Stomach (tissue), 9 donors: ENCODE data around the gene STK11IP. TPM values are rescaled to one million over a fixed set of nuclear protein-coding genes. Genes with fewer than 3 reads are reported as not detected.
A peak's percentile ranks its signal among the peaks of the same experiment; 100 is the strongest.

Experiments
- DNase-seq, 2 donors: peaks; one replicate each; pipeline versions ENCODE4 v3.0.0 to v3.0.0-alpha.2; 2013 to 2019
- H3K27ac ChIP-seq, 5 donors: fragments of 200-600 bp in 4 of 5; sonication (generic) in 4 of 5; one replicate each; pipeline ENCODE4 v1.5.1; 2013 to 2019; ENCODE audit warnings: mild to moderate bottlenecking in 1 of 5, moderate library complexity in 1 of 5
- H3K27me3 ChIP-seq, 3 donors: fragments of 200-600 bp; sonication (generic); one replicate each; pipeline ENCODE4 v1.5.1; 2017 to 2019; ENCODE audit warnings: mixed run types in 1 of 3
- H3K36me3 ChIP-seq, 4 donors: fragments of 200-600 bp; sonication (generic); 1 replicate in 3 of 4; 2 replicates in 1 of 4; pipeline ENCODE4 v1.5.1; 2016 to 2019
- H3K4me1 ChIP-seq, 4 donors: fragments of 200-600 bp; sonication (generic); one replicate each; pipeline ENCODE4 v1.5.1; 2016 to 2019
- H3K4me3 ChIP-seq, 4 donors: fragments of 200-600 bp; sonication (generic) in 3 of 4; one replicate each; pipeline ENCODE4 v1.5.1; 2016 to 2019; ENCODE audit warnings: mild to moderate bottlenecking in 1 of 4
- H3K9me3 ChIP-seq, 4 donors: fragments of 200-600 bp; sonication (generic); one replicate each; pipeline ENCODE4 v1.5.1; 2016 to 2019
- CTCF ChIP-seq, 7 experiments: fragments of 450-650 bp in 4 of 7; fragments of 200-600 bp in 3 of 7; sonication (generic) in 3 of 7; IDR thresholded peaks; one replicate each; pipeline ENCODE4 v1.5.1; 2016 to 2019; ENCODE audit warnings: antibody characterized with exemption in 7 of 7, control low read depth in 2 of 7, mild to moderate bottlenecking in 1 of 7
- EP300 ChIP-seq: sonication (generic); formaldehyde crosslinking; IDR thresholded peaks from one replicate; pipeline ENCODE4 v1.6.1; 2017; ENCODE audit warnings: antibody characterized with exemption
- POLR2A ChIP-seq, 4 donors: fragments of 450-650 bp; IDR thresholded peaks; one replicate each; pipeline ENCODE4 v1.6.1; 2016; ENCODE audit warnings: antibody characterized with exemption in 4 of 4, control low read depth in 2 of 4, mild to moderate bottlenecking in 1 of 4, moderate library complexity in 1 of 4
- POLR2AphosphoS5 ChIP-seq, 3 donors: sonication (generic); formaldehyde crosslinking; IDR thresholded peaks; one replicate each; pipeline ENCODE4 v1.6.1; 2016; ENCODE audit warnings: antibody characterized with exemption in 3 of 3
- WGBS, 5 donors: extraction: QIAGEN DNeasy Blood & Tissue Kit in 3 of 5; methylation state at CpG; one replicate each; pipeline versions ENCODE4 v1.1.5 to v1.1.7; 2013 to 2018; 5-methylcytosine and 5-hydroxymethylcytosine counted together
- intact Hi-C: fragments of 100-400 bp; cut with DNase I; formaldehyde crosslinking; loops from one replicate; pipeline ENCODE4 v1.15.1; 2023; ENCODE audit warnings: low total_unique reads
- polyA plus RNA-seq, 3 donors: library from polyadenylated mRNA; stranded (reverse); fragments of 200-250 nt; gene quantifications; one replicate each; pipeline ENCODE4 v1.2.3, GENCODE V29; 2013
- total RNA-seq, 5 donors: library from RNA; depleted of rRNA; stranded (reverse); fragments of >200 nt; gene quantifications; one replicate each; pipeline versions ENCODE4 v1.1.0 to v1.2.3, GENCODE V29; 2014 to 2016
- donor health status: healthy with polysubstance abuse.
- donor health status: Bipolar disorder and iron deficiency.
- donor health status: healthy.

STK11IP gene
- total and polyA plus RNA-seq, 8 donors: 6.8 to 89.5 (median 14.6) TPM

DNA sequence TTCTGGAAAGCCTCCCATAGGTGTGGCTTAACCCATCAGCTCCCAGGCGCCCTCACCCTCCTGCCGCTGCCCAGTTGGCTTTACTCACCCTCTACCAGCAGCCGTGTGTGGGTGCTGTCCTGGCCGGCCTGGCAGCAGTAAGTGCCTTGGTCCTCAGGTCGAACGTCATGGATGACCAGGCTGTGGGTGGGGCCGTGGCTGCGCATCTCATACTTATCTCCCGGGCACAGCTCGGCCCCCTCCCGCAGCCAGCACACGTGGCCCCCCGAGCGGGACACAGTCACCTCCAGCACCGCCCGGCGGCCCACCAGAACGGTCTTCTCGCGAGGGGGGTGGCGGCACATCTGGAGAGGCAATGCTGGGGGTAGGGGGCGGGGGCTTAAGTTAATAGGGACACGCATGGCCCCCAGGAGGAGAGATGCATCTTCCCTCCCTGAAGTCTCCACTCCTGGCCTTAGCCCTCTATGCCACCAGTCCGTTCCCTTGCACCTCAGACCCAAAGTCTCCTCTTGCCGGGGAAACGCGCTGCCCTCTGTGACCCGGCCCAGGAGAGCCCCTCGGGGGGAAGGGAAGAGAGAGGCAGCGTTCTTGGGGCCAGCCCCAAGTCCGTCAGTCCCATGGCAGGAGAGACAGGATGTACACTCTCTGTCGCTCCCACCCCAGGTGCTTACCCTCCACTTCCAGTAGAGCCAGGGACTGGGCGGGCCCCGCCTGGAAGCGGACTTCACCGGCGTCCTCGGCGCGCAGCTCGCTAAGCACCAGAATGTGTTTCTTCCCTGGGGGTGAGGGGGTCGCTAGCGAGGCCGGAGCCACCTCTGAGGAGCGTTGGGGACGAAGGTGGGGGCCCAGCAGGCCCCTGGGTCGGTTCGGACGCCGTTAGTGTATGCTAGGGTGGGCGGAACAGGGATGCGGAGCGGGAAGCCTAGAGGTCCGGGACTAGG is 45.9 kb upstream of the STK11IP start:
- Histone ChIP-seq H3K27ac (peak overlapping the region in 3 of 5 donors; percentile 65 to 83 (median 77)), H3K27me3 (peaks cover 0 to 46% (median 27%) of the 10 kb centered on the region in 3 donors), H3K36me3 (peaks cover 0 to 23% (median 5%) of the 10 kb centered on the region in 4 donors), H3K4me1 (peaks cover 15 to 28% (median 23%) of the 10 kb centered on the region in 4 donors), H3K9me3 (no peaks in the 10 kb centered on the region), H3K4me3 (peak overlapping the region; percentile 58 to 62 (median 59))
- intact Hi-C loops: no loop called here
- DNase-seq: peak in 1 of 2 donors; percentile 76
- TF ChIP-seq POLR2AphosphoS5 (IDR thresholded peaks at IDR 0.05) (no peak), CTCF (IDR thresholded peaks at IDR 0.05) (no peak), POLR2A (IDR thresholded peaks at IDR 0.05) (no peak), EP300 (no peak)
- WGBS, 5 donors: 3 to 9% (median 5%) methylated on average over 34 to 54 of the region's 54 CpGs

DNA sequence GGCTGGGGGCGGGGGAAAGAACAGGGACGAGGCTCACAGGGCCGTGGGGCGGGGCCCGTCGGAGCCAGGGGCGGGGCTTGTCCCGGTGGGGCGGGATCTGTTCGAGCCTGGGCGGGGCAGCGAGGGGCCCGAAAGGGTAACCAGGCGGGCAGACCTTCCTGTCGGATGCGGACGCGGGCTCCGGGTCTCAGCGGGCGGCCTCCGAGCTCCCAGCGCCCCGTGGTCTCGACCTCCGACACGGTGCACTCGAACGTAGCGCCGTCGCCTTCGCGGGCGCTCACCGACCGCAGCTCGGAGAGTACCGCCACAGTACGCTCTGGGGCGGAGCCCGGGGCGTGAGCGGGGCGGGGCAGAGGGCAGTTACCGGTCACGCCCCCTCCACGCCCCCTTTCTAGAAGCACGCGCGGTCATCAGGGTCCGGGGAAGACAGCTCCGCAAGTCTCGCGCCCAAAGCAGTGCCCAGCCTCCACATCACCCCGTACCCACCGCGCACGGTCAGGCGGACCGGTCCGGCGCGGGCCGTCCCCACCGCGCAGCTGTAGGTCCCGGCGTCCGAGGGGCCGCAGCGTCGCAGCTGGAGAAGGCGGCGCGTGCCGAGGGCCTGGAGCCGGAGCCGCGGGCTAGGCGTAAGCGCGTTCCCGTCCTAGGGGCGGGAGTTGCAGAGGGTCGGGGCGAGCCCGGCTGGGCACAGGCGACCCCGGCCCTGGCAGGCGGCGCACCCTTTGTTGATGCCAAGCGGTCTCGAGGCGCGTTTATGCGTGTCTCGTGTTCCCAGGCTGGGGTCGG is 45.1 kb upstream of the STK11IP start:
- no peak for TF ChIP-seq CTCF (IDR thresholded peaks at IDR 0.05)
- peak in 1 of 3 donors; percentile 68 for TF ChIP-seq POLR2AphosphoS5 (IDR thresholded peaks at IDR 0.05)
- no peak for TF ChIP-seq EP300
- no peak for TF ChIP-seq POLR2A (IDR thresholded peaks at IDR 0.05)
- intact Hi-C loops: no loop called here
- H3K36me3 ChIP-seq: peaks cover 0 to 30% (median 5%) of the 10 kb centered on the region in 4 donors
- H3K4me3 ChIP-seq: peak overlapping the region; percentile 58 to 62 (median 59)
- DNase-seq: peak; percentile 89 to 95
- peaks cover 15 to 28% (median 23%) of the 10 kb centered on the region in 4 donors for H3K4me1 ChIP-seq
- H3K27ac ChIP-seq: peak overlapping the region; percentile 40 to 83 (median 65)
- H3K9me3 ChIP-seq: no peaks in the 10 kb centered on the region
- WGBS, 5 donors: 0 to 2% (median 1%) methylated on average over 20 to 99 of the region's 99 CpGs
- H3K27me3 ChIP-seq: peaks cover 0 to 43% (median 27%) of the 10 kb centered on the region in 3 donors

DNA sequence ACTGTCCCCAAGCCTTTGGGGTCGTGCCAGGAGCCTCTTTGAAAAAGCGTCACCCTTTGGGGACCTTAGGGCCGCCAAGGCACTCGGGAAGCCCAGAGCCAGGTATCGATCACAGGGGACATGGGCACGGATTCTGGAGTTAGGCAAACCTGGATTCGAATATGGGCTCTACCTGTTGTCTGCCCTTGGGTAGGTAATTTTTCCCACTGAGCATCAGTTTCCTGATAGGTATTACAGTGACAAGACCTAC is 44.6 kb upstream of the STK11IP start:
- peak overlapping the region; percentile 58 to 62 (median 59) for H3K4me3 ChIP-seq
- H3K27me3 ChIP-seq: peaks cover 0 to 42% (median 27%) of the 10 kb centered on the region in 3 donors
- DNase-seq: no peak
- peaks cover 0 to 35% (median 5%) of the 10 kb centered on the region in 4 donors for H3K36me3 ChIP-seq
- intact Hi-C loops: no loop called here
- 28 to 38% (median 30%) methylated on average over 5 to 7 of the region's 7 CpGs for WGBS, 5 donors
- H3K4me1 ChIP-seq: peaks cover 15 to 28% (median 23%) of the 10 kb centered on the region in 4 donors
- no peaks in the 10 kb centered on the region for H3K9me3 ChIP-seq
- H3K27ac ChIP-seq: peak overlapping the region in 1 of 5 donors; percentile 83
- TF ChIP-seq EP300 (no peak), CTCF (IDR thresholded peaks at IDR 0.05) (no peak), POLR2A (IDR thresholded peaks at IDR 0.05) (no peak), POLR2AphosphoS5 (IDR thresholded peaks at IDR 0.05) (no peak)

GRCh38 chr2:219553463-219553963 is 44.1 kb upstream of the STK11IP start:
- Histone ChIP-seq H3K4me3 (no peak overlapping the region), H3K27me3 (peaks cover 0 to 42% (median 27%) of the 10 kb centered on the region in 3 donors), H3K9me3 (no peaks in the 10 kb centered on the region), H3K27ac (no peak overlapping the region), H3K4me1 (peaks cover 15 to 28% (median 23%) of the 10 kb centered on the region in 4 donors), H3K36me3 (peaks cover 0 to 35% (median 5%) of the 10 kb centered on the region in 4 donors)
- intact Hi-C loops: no loop called here
- WGBS, 5 donors: 72 to 84% (median 78%) methylated on average over 12 of the region's 12 CpGs
- TF ChIP-seq POLR2A (IDR thresholded peaks at IDR 0.05): no peak
- TF ChIP-seq CTCF (IDR thresholded peaks at IDR 0.05): no peak
- no peak for DNase-seq
